Measurements from ENCODE around the gene ZNF451. TPM values are rescaled to one million over a fixed set of nuclear protein-coding genes. Genes with fewer than 3 reads are reported as not detected.

The ZNF451 gene
- polyA plus RNA-seq, 1 of the 3 experiments (the other 2 are of a cell fraction): 8.5 TPM

DNA sequence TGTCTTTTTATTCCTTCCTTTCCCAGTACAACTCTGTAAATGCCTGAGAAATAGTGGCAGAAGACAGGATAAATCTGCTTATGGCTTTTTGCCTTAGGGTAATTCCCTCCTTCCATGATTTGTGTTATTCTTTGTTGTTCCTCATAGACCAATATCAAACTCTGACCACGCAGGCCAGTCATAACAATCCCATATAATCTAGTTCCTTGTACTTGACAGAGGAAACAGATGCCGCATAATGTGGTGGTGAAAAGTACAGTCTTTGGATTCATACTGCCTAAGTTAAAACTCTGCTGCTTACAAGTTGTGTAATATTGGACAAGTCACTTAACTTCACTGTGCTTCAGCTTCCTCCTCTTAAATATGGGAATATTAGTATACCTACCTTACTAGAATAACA, 74.0 kb downstream of the ZNF451 start (continued):
- TF ChIP-seq, protein P1, sequence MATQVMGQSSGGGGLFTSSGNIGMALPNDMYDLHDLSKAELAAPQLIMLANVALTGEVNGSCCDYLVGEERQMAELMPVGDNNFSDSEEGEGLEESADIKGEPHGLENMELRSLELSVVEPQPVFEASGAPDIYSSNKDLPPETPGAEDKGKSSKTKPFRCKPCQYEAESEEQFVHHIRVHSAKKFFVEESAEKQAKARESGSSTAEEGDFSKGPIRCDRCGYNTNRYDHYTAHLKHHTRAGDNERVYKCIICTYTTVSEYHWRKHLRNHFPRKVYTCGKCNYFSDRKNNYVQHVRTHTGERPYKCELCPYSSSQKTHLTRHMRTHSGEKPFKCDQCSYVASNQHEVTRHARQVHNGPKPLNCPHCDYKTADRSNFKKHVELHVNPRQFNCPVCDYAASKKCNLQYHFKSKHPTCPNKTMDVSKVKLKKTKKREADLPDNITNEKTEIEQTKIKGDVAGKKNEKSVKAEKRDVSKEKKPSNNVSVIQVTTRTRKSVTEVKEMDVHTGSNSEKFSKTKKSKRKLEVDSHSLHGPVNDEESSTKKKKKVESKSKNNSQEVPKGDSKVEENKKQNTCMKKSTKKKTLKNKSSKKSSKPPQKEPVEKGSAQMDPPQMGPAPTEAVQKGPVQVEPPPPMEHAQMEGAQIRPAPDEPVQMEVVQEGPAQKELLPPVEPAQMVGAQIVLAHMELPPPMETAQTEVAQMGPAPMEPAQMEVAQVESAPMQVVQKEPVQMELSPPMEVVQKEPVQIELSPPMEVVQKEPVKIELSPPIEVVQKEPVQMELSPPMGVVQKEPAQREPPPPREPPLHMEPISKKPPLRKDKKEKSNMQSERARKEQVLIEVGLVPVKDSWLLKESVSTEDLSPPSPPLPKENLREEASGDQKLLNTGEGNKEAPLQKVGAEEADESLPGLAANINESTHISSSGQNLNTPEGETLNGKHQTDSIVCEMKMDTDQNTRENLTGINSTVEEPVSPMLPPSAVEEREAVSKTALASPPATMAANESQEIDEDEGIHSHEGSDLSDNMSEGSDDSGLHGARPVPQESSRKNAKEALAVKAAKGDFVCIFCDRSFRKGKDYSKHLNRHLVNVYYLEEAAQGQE (IDR thresholded peaks at IDR 0.05; ENCODE audit: low read depth, low read length): no peak

DNA sequence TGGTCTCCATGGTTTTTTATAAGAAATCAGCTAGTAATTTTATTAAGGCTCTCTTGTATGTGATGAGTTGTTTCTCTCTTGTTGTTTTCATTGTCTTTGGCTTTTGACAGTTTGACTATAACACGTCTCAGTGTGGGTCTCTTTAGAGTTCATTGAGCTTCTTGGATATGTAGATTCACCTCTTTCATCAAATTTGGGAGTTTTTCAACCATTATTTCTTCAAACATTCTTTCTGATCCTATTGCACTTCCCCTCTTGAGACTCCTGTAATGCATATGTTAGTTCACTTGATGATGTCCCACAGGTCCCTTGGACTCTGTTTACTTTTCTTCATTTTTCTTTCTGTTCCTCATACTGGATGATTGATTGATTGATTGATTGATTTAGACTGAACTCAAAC, 75.1 kb downstream of the ZNF451 start:
- Histone ChIP-seq H4K20me1 (ENCODE audit: insufficient read depth) (no peaks in the 10 kb centered on the region), H3K27ac (ENCODE audit: low read depth in 2 of 2, low read length in 1 of 2) (no peak overlapping the region), H3K9me2 (no peaks in the 10 kb centered on the region), H2AFZ (ENCODE audit: low read depth) (no peak overlapping the region), H3K4me3 (ENCODE audit: low read depth in 2 of 2, low read length in 1 of 2) (no peak overlapping the region), H3K9ac (no peak overlapping the region), H3K79me2 (ENCODE audit: insufficient read depth) (no peaks in the 10 kb centered on the region), H3F3A (replicated peaks; ENCODE audit: insufficient read depth) (peaks cover 15% of the 10 kb centered on the region), H3K4me1 (ENCODE audit: control insufficient read depth in 1 of 2, insufficient read depth in 2 of 2, low read depth in 1 of 2, low read length in 1 of 2) (no peaks in the 10 kb centered on the region), H3K36me3 (replicated peaks in 1 of 2; ENCODE audit: control insufficient read depth in 1 of 2, insufficient read depth in 2 of 2, low read length in 1 of 2) (peaks cover 50 to 86% of the 10 kb centered on the region in 2 experiments), H3K27me3 (ENCODE audit: insufficient read depth) (no peaks in the 10 kb centered on the region), H3K9me3 (peaks cover 12% of the 10 kb centered on the region), H3K4me2 (no peak overlapping the region)
- no peak for TF ChIP-seq RCOR1 (IDR thresholded peaks at IDR 0.05; ENCODE audit: low read length)
- TF ChIP-seq NFIC (IDR thresholded peaks at IDR 0.05; ENCODE audit: borderline replicate concordance): no peak
- TF ChIP-seq JUND (IDR thresholded peaks at IDR 0.05): no peak
- no peak for TF ChIP-seq SIN3A (IDR thresholded peaks at IDR 0.05; ENCODE audit: borderline replicate concordance, low read depth, low read length)
- TF ChIP-seq EP300 (IDR thresholded peaks at IDR 0.05; ENCODE audit: borderline replicate concordance in 1 of 2, low read depth in 1 of 2, low read length in 1 of 2): no peak
- TF ChIP-seq TAF1 (IDR thresholded peaks at IDR 0.05; ENCODE audit: borderline replicate concordance, low read depth, low read length): no peak
- no peak for TF ChIP-seq CHD2 (IDR thresholded peaks at IDR 0.05; ENCODE audit: low read length, partially characterized antibody)
- TF ChIP-seq, protein P2, sequence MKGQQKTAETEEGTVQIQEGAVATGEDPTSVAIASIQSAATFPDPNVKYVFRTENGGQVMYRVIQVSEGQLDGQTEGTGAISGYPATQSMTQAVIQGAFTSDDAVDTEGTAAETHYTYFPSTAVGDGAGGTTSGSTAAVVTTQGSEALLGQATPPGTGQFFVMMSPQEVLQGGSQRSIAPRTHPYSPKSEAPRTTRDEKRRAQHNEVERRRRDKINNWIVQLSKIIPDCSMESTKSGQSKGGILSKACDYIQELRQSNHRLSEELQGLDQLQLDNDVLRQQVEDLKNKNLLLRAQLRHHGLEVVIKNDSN (IDR thresholded peaks at IDR 0.05; ENCODE audit: borderline replicate concordance, low read depth): no peak
- no peak for TF ChIP-seq POLR2AphosphoS5 (IDR thresholded peaks at IDR 0.05; ENCODE audit: low read depth, low read length)
- TF ChIP-seq RAD21 (IDR thresholded peaks at IDR 0.05; ENCODE audit: low read length): no peak
- TF ChIP-seq SMC3 (IDR thresholded peaks at IDR 0.05; ENCODE audit: low read depth, low read length): no peak
- no peak for TF ChIP-seq MXI1 (IDR thresholded peaks at IDR 0.05; ENCODE audit: low read depth, low read length)
- TF ChIP-seq, protein P3, sequence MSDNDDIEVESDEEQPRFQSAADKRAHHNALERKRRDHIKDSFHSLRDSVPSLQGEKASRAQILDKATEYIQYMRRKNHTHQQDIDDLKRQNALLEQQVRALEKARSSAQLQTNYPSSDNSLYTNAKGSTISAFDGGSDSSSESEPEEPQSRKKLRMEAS (IDR thresholded peaks at IDR 0.05; ENCODE audit: low read depth): no peak
- TF ChIP-seq, protein P4, sequence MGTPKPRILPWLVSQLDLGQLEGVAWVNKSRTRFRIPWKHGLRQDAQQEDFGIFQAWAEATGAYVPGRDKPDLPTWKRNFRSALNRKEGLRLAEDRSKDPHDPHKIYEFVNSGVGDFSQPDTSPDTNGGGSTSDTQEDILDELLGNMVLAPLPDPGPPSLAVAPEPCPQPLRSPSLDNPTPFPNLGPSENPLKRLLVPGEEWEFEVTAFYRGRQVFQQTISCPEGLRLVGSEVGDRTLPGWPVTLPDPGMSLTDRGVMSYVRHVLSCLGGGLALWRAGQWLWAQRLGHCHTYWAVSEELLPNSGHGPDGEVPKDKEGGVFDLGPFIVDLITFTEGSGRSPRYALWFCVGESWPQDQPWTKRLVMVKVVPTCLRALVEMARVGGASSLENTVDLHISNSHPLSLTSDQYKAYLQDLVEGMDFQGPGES (IDR thresholded peaks at IDR 0.05; ENCODE audit: low read depth, low read length): no peak
- TF ChIP-seq RFX5 (IDR thresholded peaks at IDR 0.05; ENCODE audit: low read length): no peak
- 92% methylated on average over 1 of the region's 1 CpG for WGBS (ENCODE audit: low lambda C conversion rate)
- DNase-seq: no peak
- ChIA-PET CTCF (no interaction called here), POLR2A (no interaction called here)
